ENCODE data around the gene VILL.
A peak's percentile ranks its signal among the peaks of the same experiment; 100 is the strongest.
"Not testable (repeated sequence)": the region's sequence is repeated elsewhere in the genome, so short reads cannot be mapped to it uniquely, and the experiment has no call there.

VILL gene

GRCh38 chr3:37987315-37987697 lies 3.3 kb upstream of the VILL start:
- DNase-seq: no peak

DNA sequence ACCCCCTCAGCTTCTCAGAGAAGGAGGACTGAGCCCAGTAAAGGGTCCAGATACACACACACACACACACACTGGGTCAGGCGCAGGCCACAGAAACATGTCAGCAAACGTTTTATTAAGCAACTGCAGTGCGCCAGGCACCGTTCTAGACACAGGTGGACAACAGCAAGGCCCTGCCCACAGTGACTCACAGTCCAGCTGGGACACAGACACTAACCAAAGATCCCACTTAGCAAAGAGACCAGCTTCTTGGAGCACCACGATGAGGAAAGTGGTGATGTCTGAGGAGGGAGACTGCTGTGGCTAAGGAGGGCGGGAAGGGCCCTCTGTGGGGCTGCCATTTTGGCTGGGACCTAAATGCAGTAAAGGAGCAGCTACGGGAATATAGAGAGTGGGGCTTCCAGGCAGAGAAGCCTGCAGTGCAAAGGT lies 2.8 kb upstream of the VILL start:
- DNase-seq: no peak

DNA sequence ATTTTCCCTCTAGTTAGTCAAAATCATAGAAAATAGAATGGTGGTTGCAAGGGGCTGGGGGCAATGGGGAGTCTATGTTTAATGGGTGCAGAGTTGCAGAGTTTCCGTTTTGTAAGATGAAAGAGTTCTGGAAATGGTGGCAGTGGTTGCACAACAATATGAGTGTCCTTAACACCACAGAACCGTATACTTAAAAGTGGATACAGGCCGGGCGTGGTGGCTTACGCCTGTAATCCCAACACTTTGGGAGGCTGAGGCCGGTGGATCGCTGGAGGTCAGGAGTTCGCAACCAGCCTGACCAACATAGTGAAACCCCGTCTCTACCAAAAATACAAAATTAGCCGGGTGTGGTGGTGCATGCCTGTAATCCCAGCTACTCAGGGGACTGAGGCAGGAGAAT lies 2.2 kb upstream of the VILL start:
- not testable (repeated sequence) for DNase-seq

DNA sequence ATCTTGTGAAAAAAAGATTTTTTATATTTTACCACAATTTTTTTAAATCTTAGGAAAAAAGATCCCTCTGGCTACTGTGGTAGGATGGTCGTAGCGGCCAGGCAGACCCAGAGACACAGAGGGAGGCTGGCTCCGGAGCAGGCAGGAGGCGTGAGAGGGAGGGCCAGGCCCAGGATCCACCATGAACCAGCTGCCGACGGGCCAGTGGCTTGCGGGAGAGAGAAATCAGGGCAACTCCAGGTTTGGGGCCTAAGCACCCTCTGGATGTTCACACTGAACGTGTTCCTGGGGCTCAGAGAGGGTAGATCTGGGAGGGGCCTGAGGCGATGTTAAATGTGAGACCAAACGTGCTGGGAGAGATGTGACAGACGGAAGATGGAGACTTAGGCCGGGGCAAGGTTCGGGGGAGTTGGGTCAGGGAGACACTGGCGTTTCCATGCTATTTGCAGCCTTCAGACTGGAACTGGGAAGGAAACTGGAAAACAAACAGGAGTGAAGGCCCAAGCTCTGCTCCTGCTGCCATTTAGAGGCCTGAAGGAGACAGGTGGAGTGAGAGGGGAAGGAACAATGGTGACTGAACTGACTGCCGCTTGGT lies 1.6 kb upstream of the VILL start:
- DNase-seq: no peak

GRCh38 chr3:37989821-37990480 lies 635 bp upstream of the VILL start:
- no peak for DNase-seq

DNA sequence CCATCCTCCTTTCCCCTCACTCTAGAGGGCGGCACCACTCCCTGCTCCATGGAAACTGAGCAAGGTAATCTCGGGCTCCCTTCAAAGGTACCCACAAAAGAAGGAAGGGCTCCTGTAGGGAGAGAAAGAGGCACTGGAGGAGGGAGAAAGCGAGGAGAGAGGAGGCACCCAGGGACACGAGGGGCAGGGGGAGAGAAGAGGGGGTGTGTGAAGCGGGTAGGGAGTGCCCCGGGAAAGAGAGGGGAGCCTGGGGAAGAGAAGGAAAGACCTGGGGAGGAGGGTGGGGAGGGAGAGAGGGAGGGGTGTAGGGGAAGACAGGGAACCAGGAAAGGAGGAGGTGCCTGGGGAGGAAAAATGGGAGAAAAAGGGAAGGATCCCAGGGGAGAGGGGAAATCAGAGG lies 523 bp downstream of the VILL start:
- DNase-seq: no peak

DNA sequence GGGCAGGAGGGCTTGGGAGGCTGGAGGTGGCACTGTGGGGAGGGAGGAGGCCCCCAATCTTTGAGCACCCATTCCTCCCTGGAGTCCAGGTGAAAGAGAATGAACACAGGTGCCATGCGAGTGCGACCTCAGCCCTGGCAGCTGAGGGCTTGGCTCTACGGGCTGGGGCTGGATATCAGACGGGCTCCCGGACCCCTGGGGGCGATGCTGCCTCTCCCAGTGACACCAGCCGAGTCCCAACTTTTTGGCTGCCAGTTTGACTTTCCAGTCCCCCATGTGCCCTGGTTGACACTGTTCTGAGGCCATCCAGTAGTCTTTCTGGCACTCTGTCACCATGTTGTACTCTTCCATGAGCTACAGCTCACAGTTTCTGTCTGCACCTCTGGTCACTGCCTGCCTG lies 1.2 kb downstream of the VILL start:
- no peak for DNase-seq

GRCh38 chr3:37992271-37993066 lies 1.9 kb downstream of the VILL start:
- no peak for DNase-seq

DNA sequence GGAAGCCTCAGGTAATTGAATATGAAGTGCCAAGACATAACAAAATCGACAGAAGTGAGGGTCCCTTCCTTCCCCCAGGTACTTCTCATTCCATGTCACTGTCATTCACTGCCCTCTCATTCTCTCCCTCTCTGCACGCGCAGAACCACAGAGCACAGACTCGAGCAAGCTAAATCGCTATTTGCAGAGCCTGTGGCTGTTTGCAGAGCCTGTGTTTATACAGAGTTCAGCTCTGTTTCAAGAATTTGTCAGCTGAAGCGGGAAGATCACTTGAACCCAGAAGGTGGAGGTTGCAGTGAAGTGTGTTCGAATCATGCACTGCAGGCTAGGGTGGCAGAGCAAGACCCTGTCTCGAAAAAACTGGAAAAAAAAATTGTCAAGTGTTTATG lies 2.5 kb downstream of the VILL start:
- no peak for DNase-seq

- DNase-seq: no peak
These were observed 2.9 kb downstream of the VILL start for GRCh38 chr3:37993460-37993819.

- no peak for DNase-seq
These were observed 3.4 kb downstream of the VILL start for GRCh38 chr3:37993820-37994638.

- DNase-seq: no peak
These were observed 4.0 kb downstream of the VILL start for GRCh38 chr3:37994639-37994972.

DNA sequence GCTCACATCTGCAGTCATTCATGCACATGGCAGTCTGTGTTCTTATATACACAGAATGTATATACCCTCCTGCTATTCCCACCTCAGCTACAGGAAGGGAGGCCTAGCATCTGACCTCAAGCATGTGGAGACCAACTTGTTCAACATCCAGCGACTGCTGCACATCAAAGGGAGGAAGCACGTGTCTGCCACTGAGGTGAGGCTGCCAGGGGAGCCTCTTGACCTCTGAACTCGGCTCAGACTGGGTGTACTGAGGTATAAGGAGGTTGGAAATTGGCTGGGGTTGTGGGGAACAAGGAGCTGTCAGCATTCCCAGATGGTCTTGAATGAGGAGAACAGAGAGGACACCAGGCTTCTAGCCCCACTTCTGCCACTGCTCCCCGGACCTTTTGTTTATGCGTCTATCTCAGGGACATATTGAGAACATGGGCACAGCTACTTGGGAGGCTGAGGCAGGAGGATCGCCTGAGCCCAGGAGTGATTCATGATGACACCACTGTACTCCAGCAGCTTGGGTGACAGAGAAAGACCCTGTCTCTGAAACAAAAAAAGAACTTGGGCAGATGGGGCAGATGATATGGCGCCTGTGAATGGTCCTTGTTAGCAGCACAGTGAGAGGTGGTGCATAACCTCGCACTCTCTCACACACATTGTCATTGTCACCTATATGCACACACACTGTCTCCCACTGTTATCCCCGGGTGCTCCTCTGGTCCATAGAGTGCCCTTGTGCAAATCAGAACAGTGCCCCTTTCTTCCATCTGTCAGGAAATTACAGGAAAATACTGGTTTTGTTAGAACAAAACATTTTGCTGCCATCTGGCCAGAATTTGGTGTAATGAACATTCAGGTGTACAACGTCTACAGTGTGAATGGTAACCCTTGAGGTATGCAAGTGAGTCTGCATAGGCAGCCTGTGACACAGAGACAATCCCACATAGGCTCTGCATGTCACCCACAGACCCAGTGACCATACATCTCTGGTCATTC lies 5.4 kb downstream of the VILL start:
- DNase-seq: no peak

GRCh38 chr3:37996785-37997301 lies 6.3 kb downstream of the VILL start:
- DNase-seq: peak; percentile 55

- DNase-seq: no peak
These were observed 6.8 kb downstream of the VILL start for GRCh38 chr3:37997342-37997741.

DNA sequence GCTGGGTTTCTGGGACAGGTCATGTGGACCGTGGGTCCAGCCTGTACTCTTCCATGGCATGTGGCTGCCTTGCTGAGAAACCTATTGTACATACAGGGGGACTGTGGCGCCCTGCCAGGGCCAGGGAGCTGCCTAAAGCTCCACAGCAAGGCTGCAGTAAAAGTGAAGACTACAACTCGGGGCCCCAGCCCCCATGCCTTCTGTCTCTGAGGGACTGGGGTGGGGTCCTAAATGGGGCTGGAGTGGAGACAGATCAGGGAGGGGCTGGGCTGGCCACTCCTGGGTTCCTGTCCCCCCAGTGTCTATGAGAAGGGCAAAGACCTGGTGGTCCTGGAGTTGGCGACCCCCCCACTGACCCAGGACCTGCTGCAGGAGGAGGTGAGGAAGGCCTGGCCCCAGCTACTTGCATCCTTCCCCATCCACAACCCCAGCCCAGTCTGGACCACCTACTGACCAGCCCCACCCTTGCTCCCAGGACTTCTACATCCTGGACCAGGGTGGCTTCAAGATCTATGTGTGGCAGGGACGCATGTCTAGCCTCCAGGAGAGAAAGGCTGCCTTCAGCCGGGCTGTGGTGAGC lies 7.3 kb downstream of the VILL start:
- no peak for DNase-seq

GRCh38 chr3:37999836-38000235 lies 9.2 kb downstream of the VILL start:
- DNase-seq: no peak

DNA sequence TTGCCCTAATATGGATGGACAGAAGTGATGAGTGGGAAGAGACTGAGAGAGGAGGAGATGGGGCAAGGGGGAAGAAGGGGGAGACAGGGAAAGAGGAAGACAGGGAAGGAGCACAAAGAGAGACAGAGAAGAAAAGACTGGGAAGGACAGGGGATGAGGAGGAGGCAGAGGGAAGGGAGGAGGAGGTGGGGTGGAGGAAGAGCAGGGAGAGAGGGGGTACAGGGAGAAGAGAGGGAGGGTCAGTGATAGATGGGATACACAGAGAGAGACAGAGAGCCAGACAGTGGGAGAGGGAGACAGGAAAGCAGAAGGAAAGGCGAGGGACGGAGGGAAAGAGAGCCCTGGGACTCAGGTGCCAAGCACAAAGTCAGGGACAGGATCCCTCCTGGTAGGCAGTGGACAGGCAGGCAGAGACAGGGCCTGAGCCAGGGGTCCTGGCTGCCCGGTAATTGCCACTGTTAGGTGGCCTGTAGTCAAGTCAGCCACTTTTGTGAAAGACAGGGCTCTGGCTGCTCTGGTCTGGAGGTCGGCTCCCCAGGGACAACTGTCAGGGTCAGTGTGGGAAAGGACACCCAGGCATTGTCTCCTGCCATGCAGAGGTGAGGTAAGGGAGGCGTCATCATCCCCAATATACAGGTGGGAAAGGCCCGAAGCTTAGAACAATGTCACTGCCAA lies 9.8 kb downstream of the VILL start:
- DNase-seq: no peak

DNA sequence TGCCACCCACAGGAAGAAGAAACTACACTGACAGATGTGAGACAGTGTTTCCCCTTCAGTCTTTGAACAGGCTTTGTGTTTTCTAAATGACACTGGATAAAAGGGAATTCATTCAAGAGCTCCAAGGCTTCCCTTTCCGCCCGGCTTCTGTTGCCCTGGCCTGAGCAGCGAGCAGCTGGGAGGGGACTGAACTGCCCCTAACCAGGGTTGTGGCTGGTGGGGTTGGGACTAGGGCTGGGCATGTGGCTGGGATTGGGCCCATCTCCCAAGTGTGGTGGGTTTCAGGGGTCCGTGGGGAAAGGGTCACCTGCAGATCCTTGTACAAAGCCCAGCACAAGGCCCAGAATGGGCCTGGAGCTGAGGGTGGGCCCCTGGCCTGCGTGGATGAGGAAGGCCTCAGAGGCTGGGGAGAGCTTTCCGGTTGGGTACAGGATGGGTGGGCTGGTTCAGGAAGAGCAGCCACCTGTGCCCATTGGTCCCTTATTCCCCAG lies 10.4 kb downstream of the VILL start:
- no peak for DNase-seq

GRCh38 chr3:38001456-38002081 lies 11.0 kb downstream of the VILL start:
- DNase-seq: no peak
